Astrocyte of the spinal cord (primary cell): ENCODE measurements around the gene PTAR1.

ENCODE experiments used
- DNase-seq: peaks from one replicate; pipeline ENCODE4 v3.0.0; 2011; ENCODE audit warnings: low read depth, low spot score
- H3K4me3 ChIP-seq: 2 replicates; pipeline ENCODE4 v1.5.1; 2011; ENCODE audit warnings: low read depth, mild to moderate bottlenecking, low read length, moderate library complexity
- CTCF ChIP-seq: IDR thresholded peaks from 2 replicates; pipeline ENCODE4 v1.5.1; 2012; ENCODE audit warnings: low read depth, mild to moderate bottlenecking, low read length, inconsistent platforms
- in situ Hi-C: cut with HindIII; loops from 2 replicates; pipeline ENCODE4 v1.10.0; 2017; ENCODE audit warnings: low sequenced_read_pairs

The PTAR1 gene

DNA sequence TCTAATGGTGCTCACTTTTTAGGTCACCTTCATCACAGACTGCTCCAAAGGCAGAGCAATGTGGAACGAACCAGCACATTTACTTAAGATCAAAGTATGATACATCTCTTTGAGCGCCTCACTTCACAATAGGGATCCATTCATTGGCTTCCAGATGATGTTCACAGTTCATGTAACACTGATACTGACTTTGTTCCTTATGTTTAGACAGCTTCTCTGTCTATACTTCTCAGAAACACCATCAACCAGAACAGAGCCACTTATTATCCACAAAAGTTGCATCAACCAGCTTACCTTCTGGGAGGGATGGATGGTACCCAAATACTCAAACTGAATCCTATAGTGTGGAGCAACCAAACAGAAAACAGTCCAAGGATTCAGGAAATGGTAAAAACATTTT lies 4.6 kb downstream of the PTAR1 start:
- DNase-seq: no peak
- in situ Hi-C loops: no loop called here
- no peak for TF ChIP-seq CTCF
- H3K4me3 ChIP-seq: no peak overlapping the region

DNA sequence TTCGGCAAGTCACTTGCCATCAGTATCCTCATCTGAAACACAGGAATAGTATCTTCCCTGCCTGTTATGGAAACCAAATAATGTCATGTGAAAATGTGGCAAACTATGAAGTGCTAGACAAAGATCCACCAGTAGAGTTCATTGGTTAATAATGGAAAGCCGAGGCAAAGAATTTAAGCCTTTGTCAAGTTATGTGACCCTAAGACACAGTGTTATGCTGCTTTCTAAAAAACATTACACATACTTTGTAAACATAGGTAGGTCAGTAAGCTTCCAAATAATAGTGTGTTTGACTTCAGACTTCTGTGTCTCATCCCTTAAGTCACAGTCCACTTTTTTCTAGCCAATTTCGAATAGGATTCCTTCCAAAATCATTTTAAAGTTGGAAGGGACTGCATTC lies 6.0 kb downstream of the PTAR1 start:
- in situ Hi-C loops: no loop called here
- DNase-seq: no peak
- TF ChIP-seq CTCF: no peak
- no peak overlapping the region for H3K4me3 ChIP-seq

DNA sequence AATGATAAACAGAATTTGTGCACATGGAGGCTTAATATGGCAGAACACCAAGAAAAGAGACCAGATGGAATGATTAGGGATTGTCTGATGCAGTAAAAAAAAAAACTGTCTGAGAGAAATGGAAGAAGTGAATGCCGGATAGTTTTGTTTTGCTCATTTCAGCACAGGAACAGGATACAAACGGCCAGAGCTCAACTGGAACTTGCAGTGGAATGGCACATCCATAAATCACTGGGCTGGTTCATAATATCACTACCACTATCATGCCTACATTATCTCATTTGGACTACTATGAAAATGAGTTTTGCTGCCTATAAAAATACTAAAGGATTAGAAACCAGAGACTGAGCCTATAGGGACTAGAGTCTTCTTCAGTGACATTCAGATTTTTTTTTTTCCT lies 9.7 kb downstream of the PTAR1 start:
- no peak for DNase-seq
- no peak for TF ChIP-seq CTCF
- in situ Hi-C loops: no loop called here
- H3K4me3 ChIP-seq: no peak overlapping the region

DNA sequence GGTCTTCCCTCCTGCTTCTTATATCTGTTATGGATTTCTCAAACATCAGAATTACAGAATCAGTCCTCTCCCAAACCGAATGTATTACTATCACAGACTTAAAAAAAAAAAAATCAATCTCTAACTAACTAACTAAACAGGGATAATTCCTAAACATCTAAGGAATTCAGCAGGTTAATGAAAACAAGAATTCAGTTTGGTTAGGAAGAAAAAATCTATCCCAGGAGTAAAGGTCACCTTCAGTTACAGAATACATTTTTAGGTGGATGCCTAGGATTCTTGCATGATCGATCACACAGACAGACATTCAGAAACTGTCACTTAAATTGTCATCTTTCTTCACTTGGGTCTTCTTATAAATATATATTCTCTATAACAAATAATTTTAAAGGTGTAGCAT lies 11.5 kb downstream of the PTAR1 start:
- no peak overlapping the region for H3K4me3 ChIP-seq
- no peak for DNase-seq
- in situ Hi-C loops: no loop called here
- TF ChIP-seq CTCF: no peak

GRCh38 chr9:69746859-69747560 lies 12.8 kb downstream of the PTAR1 start:
- DNase-seq: no peak
- H3K4me3 ChIP-seq: no peak overlapping the region
- in situ Hi-C loops: no loop called here
- TF ChIP-seq CTCF: no peak

GRCh38 chr9:69745716-69746437 lies 13.9 kb downstream of the PTAR1 start:
- H3K4me3 ChIP-seq: no peak overlapping the region
- peak; percentile 37 for DNase-seq
- in situ Hi-C loops: no loop called here
- TF ChIP-seq CTCF: peak; percentile 40
